HUES6 (cell line): Measurements from ENCODE around the gene IQGAP3.
A peak's percentile ranks its signal among the peaks of the same experiment; 100 is the strongest.

ENCODE experiments used
- H3K27ac ChIP-seq: 2 replicates; pipeline ENCODE4 v1.7.0; 2013; ENCODE audit warnings: low read depth, mild to moderate bottlenecking, low read length, inconsistent platforms
- H3K27me3 ChIP-seq: 2 replicates; pipeline ENCODE4 v1.6.1; 2013; ENCODE audit warnings: low read length; ENCODE audit not compliant: control insufficient read depth, insufficient read depth
- H3K36me3 ChIP-seq: 2 replicates; pipeline ENCODE4 v1.6.1; 2013; ENCODE audit warnings: low read length; ENCODE audit not compliant: control insufficient read depth, insufficient read depth
- H3K4me1 ChIP-seq: 2 replicates; pipeline ENCODE4 v1.6.1; 2013; ENCODE audit warnings: low read length; ENCODE audit not compliant: control insufficient read depth, insufficient read depth
- H3K4me3 ChIP-seq: 2 replicates; pipeline ENCODE4 v1.5.1; 2013; ENCODE audit warnings: low read depth, low read length
- H3K9ac ChIP-seq: one replicate; pipeline ENCODE4 v1.6.1; 2013; ENCODE audit warnings: mild to moderate bottlenecking, low read length
- H3K9me3 ChIP-seq: 2 replicates; pipeline ENCODE4 v1.6.1; 2013; ENCODE audit warnings: low read depth, low read length; ENCODE audit not compliant: control insufficient read depth, insufficient read depth

The IQGAP3 gene

DNA sequence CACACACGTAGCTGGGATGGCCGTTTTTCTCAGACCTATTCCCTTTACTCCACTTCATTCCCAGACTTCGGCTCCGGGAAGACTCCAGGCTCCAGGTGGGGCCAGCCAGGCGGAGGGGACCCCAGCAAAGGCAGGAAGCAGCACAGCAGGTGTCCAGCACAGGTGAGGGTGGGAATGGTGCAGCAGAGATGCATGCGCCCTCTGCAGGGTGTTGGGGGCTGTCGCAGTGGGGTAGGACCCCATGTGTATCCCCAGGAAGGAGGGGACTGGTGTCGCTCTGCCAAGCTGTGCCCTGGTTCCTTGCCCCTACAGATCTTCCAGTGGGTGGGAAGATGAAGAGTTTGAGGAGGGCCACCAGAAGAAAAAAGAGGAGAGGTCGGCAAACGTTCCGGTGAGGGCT lies 12.4 kb upstream of the IQGAP3 start:
- Histone ChIP-seq H3K27me3 (no peaks in the 10 kb centered on the region), H3K27ac (no peak overlapping the region), H3K9me3 (no peaks in the 10 kb centered on the region), H3K4me3 (no peak overlapping the region), H3K9ac (no peak overlapping the region), H3K36me3 (no peaks in the 10 kb centered on the region), H3K4me1 (peaks cover 10% of the 10 kb centered on the region)

DNA sequence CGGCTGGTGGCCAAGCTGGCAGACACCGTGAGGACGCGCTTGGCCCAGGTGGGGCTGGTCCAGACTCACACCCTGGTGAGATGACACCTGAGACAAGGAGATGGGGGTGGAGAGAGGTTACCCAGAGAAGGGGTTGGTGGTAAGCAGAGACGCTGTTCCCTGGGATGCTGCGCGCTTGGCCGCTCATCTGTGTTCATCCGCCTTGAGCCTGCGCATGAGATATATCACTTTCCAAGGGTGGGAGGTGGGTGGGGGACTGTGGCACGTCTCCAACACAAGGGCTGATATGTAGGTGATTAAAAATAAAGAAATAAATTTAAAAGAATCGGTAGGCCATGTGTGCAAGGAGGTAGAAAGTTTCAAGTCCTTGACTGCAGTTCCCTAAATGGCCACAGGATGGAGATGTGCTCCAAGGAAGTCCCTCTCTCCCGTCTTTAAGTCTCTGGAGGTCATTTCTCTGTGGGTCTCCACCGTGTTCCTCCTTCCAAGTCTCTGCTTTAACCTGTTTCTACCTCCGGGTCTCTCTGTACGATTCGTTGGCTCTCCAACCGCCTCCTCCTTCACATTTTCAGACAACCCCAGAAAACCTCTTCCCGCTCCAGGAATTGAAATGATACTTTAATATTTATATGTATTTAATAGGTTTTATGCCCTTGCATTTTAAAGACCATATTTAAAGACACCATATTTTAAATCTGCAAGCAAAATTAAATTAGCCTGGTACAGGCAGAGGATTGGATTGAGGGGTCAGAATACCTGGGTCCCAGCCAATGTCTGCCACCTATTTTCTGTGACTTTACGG lies 11.7 kb upstream of the IQGAP3 start:
- Histone ChIP-seq H3K4me1 (peaks cover 10% of the 10 kb centered on the region), H3K9ac (no peak overlapping the region), H3K27ac (no peak overlapping the region), H3K9me3 (no peaks in the 10 kb centered on the region), H3K27me3 (no peaks in the 10 kb centered on the region), H3K36me3 (no peaks in the 10 kb centered on the region), H3K4me3 (no peak overlapping the region)

DNA sequence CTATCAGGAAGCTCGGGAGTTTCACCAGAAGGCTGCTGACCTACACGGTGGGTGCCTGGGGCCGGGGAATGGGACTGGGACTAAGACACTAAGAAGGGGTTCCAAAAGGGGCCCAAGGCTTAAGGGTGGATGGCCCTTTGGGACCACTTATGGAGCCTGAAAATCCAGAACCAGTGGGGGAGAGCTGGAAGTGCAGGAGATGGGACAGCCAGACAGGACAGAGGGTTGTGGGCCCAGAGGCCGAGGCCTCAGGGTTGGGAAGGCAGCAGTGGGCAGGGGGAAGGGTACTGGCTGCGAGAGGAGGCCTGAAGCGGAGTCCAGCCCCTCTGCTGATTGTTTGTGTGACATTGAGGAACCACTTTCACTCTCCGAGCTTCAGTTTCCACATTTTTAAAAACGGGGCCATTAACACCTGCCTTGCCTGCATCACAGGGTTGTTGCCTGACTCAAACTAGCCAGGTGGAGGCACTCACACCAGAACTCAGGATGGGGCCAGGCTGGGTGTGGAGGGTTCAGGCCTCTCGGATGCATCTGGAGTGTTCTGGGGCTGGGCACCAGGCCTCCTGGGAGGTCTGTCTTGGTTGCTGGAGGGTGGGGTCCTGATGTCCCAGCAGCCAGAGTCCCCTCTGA lies 10.1 kb upstream of the IQGAP3 start:
- Histone ChIP-seq H3K4me3 (no peak overlapping the region), H3K36me3 (no peaks in the 10 kb centered on the region), H3K9me3 (no peaks in the 10 kb centered on the region), H3K27me3 (no peaks in the 10 kb centered on the region), H3K27ac (no peak overlapping the region), H3K9ac (no peak overlapping the region), H3K4me1 (peaks cover 10% of the 10 kb centered on the region)

DNA sequence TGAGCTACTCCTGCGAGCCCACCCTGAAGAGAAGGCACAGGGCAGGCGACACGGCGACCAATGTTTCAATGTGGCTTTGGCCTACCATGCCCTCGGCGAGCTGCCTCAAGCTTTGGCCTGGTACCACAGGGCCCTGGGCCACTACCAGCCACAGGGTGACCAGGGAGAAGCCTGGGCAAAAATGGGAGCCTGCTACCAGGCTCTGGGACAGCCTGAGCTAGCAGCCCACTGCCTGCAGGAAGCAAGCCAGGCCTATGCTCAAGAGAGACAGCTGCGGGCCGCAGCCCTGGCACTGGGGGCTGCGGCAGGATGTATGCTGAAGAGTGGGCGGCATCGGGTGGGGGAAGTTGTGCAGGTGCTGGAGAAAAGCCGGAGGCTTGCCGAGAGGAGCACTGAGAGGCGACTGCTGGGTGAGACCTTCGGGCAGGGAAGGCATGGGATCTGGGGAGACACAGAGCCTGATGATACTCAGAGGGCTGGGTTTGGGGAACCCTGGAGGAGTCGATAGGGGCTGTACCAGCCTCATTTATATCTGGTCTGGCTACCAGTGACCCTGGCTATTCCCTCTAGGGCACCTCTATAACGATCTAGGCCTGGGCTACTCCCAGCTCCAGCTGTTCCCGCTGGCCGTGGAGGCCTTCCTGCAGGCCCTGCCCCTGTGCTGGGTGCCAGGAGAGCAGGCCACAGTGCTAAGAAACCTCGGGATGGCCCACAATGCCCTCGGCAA lies 9.5 kb upstream of the IQGAP3 start:
- H3K27me3 ChIP-seq: no peaks in the 10 kb centered on the region
- no peaks in the 10 kb centered on the region for H3K36me3 ChIP-seq
- H3K4me1 ChIP-seq: peaks cover 10% of the 10 kb centered on the region
- H3K9ac ChIP-seq: no peak overlapping the region
- H3K9me3 ChIP-seq: no peaks in the 10 kb centered on the region
- H3K4me3 ChIP-seq: no peak overlapping the region
- H3K27ac ChIP-seq: no peak overlapping the region

DNA sequence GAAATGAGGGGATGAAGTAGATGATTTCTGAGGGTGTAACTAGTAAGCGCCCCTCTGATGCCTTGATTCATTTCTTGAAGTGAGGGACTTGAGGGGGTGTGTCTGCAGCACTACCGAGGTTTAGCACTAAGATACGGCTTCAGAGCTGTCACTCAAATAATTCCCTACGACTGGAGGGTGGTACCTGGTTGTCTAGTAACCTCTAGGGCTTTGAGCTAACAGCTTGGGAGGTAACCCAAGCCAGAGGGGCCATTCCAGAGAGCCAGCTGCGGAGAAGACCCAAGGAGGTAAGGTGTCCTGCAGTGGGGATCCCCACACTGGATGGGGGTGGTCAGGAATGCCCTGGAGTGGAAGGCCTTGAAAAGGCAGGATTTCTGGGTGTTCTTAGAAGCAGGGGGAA lies 7.1 kb upstream of the IQGAP3 start, which contains the start of gene TTC24:
Gene TTC24 (plus strand): TSS at position 252 of the 400 bp plus-strand sequence. CDS start 1,642 bp downstream, outside the sequence.
- no peaks in the 10 kb centered on the region for H3K36me3 ChIP-seq
- H3K9ac ChIP-seq: no peak within 1 kb of the TSS
- no peaks in the 10 kb centered on the region for H3K27me3 ChIP-seq
- no peak within 1 kb of the TSS for H3K27ac ChIP-seq
- H3K4me1 ChIP-seq: peaks cover 2% of the 10 kb centered on the region
- no peaks in the 10 kb centered on the region for H3K9me3 ChIP-seq
- H3K4me3 ChIP-seq: no peak within 1 kb of the TSS

DNA sequence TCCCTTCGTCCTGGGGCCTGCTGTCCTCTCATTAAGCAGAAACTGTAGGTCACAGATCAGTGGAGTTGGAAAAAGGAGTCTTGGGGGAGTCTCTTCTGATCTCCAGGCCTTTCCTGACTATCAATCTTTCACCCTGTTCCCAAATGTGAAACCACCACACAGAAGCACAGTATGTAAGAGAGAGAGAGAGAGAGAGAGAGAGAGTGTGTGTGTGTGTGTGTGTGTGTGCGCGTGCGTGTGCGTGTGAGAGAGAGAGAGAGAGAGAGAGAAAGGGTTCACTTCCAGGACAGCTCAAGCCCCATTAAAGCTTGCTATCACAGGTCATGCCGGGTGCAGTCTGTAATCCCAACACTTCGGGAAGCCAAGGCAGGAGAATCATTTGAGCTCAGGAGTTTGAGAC lies 5.7 kb upstream of the IQGAP3 start:
- no peak overlapping the region for H3K27ac ChIP-seq
- H3K9me3 ChIP-seq: no peaks in the 10 kb centered on the region
- H3K9ac ChIP-seq: no peak overlapping the region
- H3K36me3 ChIP-seq: no peaks in the 10 kb centered on the region
- no peaks in the 10 kb centered on the region for H3K27me3 ChIP-seq
- H3K4me1 ChIP-seq: no peaks in the 10 kb centered on the region
- H3K4me3 ChIP-seq: no peak overlapping the region

DNA sequence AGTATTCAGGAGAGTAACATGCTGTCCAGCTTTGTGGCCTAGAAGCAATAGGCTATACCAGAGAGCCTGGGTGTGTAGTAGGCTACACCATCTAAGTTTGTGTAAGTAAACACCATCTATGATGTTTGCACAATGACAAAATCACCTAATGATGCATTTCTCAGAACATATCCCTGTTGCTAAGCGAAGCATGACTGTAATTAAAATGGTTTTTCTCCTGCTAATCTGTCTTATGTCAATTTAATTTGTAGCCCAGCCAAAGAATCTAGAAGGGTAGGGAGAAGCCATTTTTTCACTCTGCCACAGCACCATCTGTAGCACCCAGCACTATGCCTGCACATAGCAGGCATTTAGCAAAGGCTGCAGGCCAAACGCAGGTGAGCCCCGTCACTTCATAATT lies 5.2 kb upstream of the IQGAP3 start:
- Histone ChIP-seq H3K27me3 (no peaks in the 10 kb centered on the region), H3K4me1 (no peaks in the 10 kb centered on the region), H3K9me3 (no peaks in the 10 kb centered on the region), H3K9ac (no peak overlapping the region), H3K36me3 (no peaks in the 10 kb centered on the region), H3K27ac (no peak overlapping the region), H3K4me3 (no peak overlapping the region)

DNA sequence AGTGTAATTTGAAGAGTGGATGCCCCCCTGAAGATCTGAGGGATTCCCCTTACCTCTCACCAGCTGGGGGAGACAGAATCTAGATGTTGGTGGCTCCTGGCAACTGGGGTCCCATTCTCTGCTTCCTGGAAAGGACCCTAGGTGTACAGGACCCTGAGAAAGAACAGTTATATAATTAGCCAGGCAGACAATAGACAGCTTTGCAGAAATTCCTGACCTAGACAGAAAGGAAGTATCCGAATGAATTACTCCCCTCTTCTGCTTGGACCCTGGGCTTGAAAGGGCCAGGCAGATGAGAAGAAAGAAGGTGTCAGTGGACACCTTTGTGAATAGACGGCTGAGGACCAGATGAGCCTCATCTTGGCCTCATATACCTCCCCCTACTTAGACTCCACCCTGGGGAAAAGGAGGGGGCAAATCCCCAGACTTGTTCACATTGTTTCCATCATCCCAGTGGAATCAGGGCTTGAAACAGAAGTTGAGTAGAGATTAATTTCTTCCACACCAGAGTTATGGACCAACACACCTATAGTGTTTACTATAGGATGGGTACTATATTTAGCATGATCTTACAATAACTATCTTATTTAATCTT lies 1.8 kb upstream of the IQGAP3 start:
- no peak overlapping the region for H3K9ac ChIP-seq
- H3K9me3 ChIP-seq: no peaks in the 10 kb centered on the region
- no peak overlapping the region for H3K27ac ChIP-seq
- peaks cover 5% of the 10 kb centered on the region; the same call in 1 of the 2 replicates for H3K36me3 ChIP-seq
- H3K27me3 ChIP-seq: no peaks in the 10 kb centered on the region
- H3K4me3 ChIP-seq: no peak overlapping the region
- peaks cover 9% of the 10 kb centered on the region; the same call in 1 of the 2 replicates for H3K4me1 ChIP-seq

DNA sequence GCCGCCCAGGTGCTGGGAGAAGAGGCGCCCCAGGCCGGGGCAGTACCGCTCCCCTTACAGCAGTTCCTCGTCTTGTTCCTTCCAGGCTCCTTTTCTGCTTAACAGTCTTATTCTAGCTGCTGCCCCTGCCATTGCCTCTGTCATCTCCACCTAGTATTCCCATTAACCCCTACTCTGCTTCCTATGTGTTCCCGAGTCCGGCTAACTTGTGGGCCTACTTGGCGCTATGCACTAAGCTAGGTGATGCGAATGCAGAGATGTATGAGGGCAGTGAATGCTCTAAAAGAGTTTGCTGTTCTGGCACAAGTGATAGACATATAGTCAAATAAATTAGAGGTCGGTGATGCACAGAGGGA lies 276 bp upstream of the IQGAP3 start:
- Histone ChIP-seq H3K4me1 (peaks cover 9% of the 10 kb centered on the region; the same call in 1 of the 2 replicates), H3K9ac (no peak overlapping the region), H3K27me3 (no peaks in the 10 kb centered on the region), H3K4me3 (peak overlapping the region; percentile 86), H3K36me3 (peaks cover 13% of the 10 kb centered on the region; the same call in 1 of the 2 replicates), H3K27ac (no peak overlapping the region), H3K9me3 (no peaks in the 10 kb centered on the region)

DNA sequence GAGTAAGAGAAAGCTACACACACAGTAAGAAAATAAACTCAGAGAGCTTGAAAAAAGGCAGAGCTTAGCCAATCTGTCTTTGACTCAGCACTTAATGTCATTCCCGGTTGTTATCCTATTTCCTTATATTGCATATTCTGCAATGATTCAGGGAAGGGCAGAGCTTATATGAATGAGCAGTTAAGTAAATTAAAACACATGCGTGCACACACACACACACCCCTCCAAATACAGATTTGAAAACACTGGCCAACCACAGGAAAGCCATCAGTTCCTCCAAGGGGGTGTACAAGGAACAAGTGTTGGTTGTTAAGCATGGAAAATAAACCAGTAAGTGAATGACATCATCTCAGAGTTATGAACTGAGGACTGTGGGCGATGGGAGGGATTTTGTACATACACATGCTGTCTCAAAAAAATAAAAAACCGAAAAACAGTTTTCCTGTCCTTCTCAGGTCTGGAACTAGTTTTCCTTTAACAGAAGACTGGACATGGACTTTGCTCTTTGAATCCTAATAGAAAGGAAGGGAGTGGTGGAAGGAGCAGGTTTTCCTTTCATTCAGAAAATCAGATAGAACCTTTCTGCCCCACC lies 1.0 kb downstream of the IQGAP3 start:
- peaks cover 22% of the 10 kb centered on the region for H3K36me3 ChIP-seq
- H3K9ac ChIP-seq: peak overlapping the region; percentile 77
- H3K4me1 ChIP-seq: peaks cover 9% of the 10 kb centered on the region; the same call in 1 of the 2 replicates
- peak overlapping the region; percentile 86 for H3K4me3 ChIP-seq
- H3K27ac ChIP-seq: no peak overlapping the region
- no peaks in the 10 kb centered on the region for H3K9me3 ChIP-seq
- no peaks in the 10 kb centered on the region for H3K27me3 ChIP-seq
